Spleen (tissue), 11 donors: Measurements from ENCODE around the gene SEMA5A. TPM values are rescaled to one million over a fixed set of nuclear protein-coding genes. Genes with fewer than 3 reads are reported as not detected.

Experiments
- DNase-seq: peaks from one replicate; pipeline ENCODE4 v3.0.0-alpha.2; 2020
- H3K27ac ChIP-seq, 8 donors: fragments of 200-600 bp; sonication (generic) in 7 of 8; 1 replicate in 4 of 8; 2 replicates in 4 of 8; pipeline versions ENCODE4 v1.5.0 to v1.8.0; 2016 to 2021; ENCODE audit warnings: inconsistent platforms in 4 of 8, mild to moderate bottlenecking in 4 of 8, moderate library complexity in 1 of 8
- H3K27me3 ChIP-seq, 7 donors: fragments of 200-600 bp; sonication (generic) in 6 of 7; replicated peaks in 1 of 7; 1 replicate in 4 of 7; 2 replicates in 3 of 7; pipeline versions ENCODE4 v1.5.0 to v1.8.0; 2016 to 2021; ENCODE audit warnings: inconsistent platforms in 3 of 7, mild to moderate bottlenecking in 1 of 7
- H3K36me3 ChIP-seq, 6 donors: fragments of 200-600 bp; sonication (generic) in 5 of 6; 1 replicate in 4 of 6; 2 replicates in 2 of 6; pipeline versions ENCODE4 v1.5.0 to v1.8.0; 2016 to 2021; ENCODE audit warnings: inconsistent platforms in 2 of 6
- H3K4me1 ChIP-seq, 6 donors: fragments of 200-600 bp; sonication (generic) in 5 of 6; 1 replicate in 3 of 6; 2 replicates in 3 of 6; pipeline versions ENCODE4 v1.5.0 to v1.8.0; 2016 to 2021; ENCODE audit warnings: inconsistent platforms in 3 of 6
- H3K4me3 ChIP-seq, 8 donors: fragments of 200-600 bp; sonication (generic) in 7 of 8; 1 replicate in 4 of 8; 2 replicates in 4 of 8; pipeline versions ENCODE4 v1.5.0 to v1.8.0; 2016 to 2021; ENCODE audit warnings: inconsistent platforms in 4 of 8, mild to moderate bottlenecking in 4 of 8, moderate library complexity in 2 of 8
- H3K9me3 ChIP-seq, 8 donors: fragments of 200-600 bp; sonication (generic) in 7 of 8; 1 replicate in 4 of 8; 2 replicates in 4 of 8; pipeline versions ENCODE4 v1.5.0 to v1.8.0; 2016 to 2021; ENCODE audit warnings: inconsistent platforms in 4 of 8
- CTCF ChIP-seq, 11 experiments: fragments of 200-600 bp in 7 of 11; fragments of 450-650 bp in 4 of 11; sonication (generic) in 4 of 11; IDR thresholded peaks in 8 of 11; conservative IDR thresholded peaks in 3 of 11; 1 replicate in 7 of 11; 2 replicates in 4 of 11; pipeline versions ENCODE4 v1.4.0 to v1.8.0; 2016 to 2021; ENCODE audit warnings: antibody characterized with exemption in 11 of 11, inconsistent platforms in 4 of 11, mild to moderate bottlenecking in 1 of 11
- POLR2A ChIP-seq, 3 donors: fragments of 450-650 bp; IDR thresholded peaks; one replicate each; pipeline ENCODE4 v1.5.1; 2017; ENCODE audit warnings: antibody characterized with exemption in 3 of 3, mild to moderate bottlenecking in 1 of 3
- POLR2AphosphoS5 ChIP-seq, 3 donors: sonication (generic); formaldehyde crosslinking; IDR thresholded peaks; one replicate each; pipeline ENCODE4 v1.5.1; 2017; ENCODE audit warnings: antibody characterized with exemption in 3 of 3
- WGBS, 5 donors: extraction: QIAGEN DNeasy Blood & Tissue Kit in 3 of 5; methylation state at CpG; one replicate each; pipeline versions ENCODE4 v1.1.5 to v1.1.7; 2013 to 2018; 5-methylcytosine and 5-hydroxymethylcytosine counted together
- intact Hi-C: fragments of 100-400 bp; cut with DNase I; formaldehyde crosslinking; loops from one replicate; pipeline ENCODE4 v1.15.0; 2023; ENCODE audit warnings: low total_unique reads
- polyA plus RNA-seq, 3 donors: library from polyadenylated mRNA; stranded (reverse); fragments of 200-250 nt; gene quantifications; one replicate each; pipeline ENCODE4 v1.2.1, GENCODE V29; 2013
- total RNA-seq, 7 donors: library from RNA; depleted of rRNA in 3 of 7; stranded (reverse); fragments of >200 nt in 3 of 7; fragmentation: NEBNext Ultra II Directional in 4 of 7; extraction: Animal tissue kit (Norgen Biotek cat#: 25700) in 4 of 7; gene quantifications; one replicate each; pipeline versions ENCODE4 v1.1.0 to v1.2.1, GENCODE V29; 2016 to 2021
- donor health status: healthy with polysubstance abuse.
- donor health status: DM: no; HTN: no; CAD: no; lungs with moderate emphysema.
- donor health status: DM: no; HTN: no; CAD: no.
- donor health status: Bipolar disorder and iron deficiency.
- donor health status: healthy.
- donor health status: DM: no; HTN: no; CAD: no.
- donor health status: DM: yes; HTN: yes; CAD: no.

The SEMA5A gene
- total and polyA plus RNA-seq, 10 donors = 1.4 to 30.9 (median 13.1) TPM

GRCh38 chr5:9025942-9026341 is 519.9 kb downstream of the SEMA5A start:
- H3K4me1 ChIP-seq = no peaks in the 10 kb centered on the region
- no peak overlapping the region for H3K27ac ChIP-seq
- intact Hi-C loops = no loop called here
- peaks cover 0 to 72% (median 56%) of the 10 kb centered on the region in 8 donors for H3K9me3 ChIP-seq
- DNase-seq = no peak
- TF ChIP-seq POLR2AphosphoS5 (IDR thresholded peaks at IDR 0.05) = no peak
- TF ChIP-seq CTCF (IDR thresholded peaks at IDR 0.05 in 8 of 11, conservative IDR thresholded peaks at IDR 0.05 in 3 of 11) = no peak
- TF ChIP-seq POLR2A (IDR thresholded peaks at IDR 0.05) = no peak
- H3K27me3 ChIP-seq = no peaks in the 10 kb centered on the region
- no peak overlapping the region for H3K4me3 ChIP-seq
- H3K36me3 ChIP-seq = no peaks in the 10 kb centered on the region

- Histone ChIP-seq H3K4me1 (peaks cover 0 to 4% (median 0%) of the 10 kb centered on the region in 6 donors), H3K27me3 (no peaks in the 10 kb centered on the region), H3K36me3 (no peaks in the 10 kb centered on the region), H3K27ac (no peak overlapping the region), H3K4me3 (no peak overlapping the region), H3K9me3 (peaks cover 0 to 59% (median 40%) of the 10 kb centered on the region in 8 donors)
- TF ChIP-seq POLR2A (IDR thresholded peaks at IDR 0.05) = no peak
- no peak for TF ChIP-seq POLR2AphosphoS5 (IDR thresholded peaks at IDR 0.05)
- intact Hi-C loops = no loop called here
- 84 to 95% (median 90%) methylated on average over 1 of the region's 1 CpG for WGBS, 5 donors
- no peak for DNase-seq
Measured at GRCh38 chr5:9020996-9021395, 524.9 kb downstream of the SEMA5A start.

GRCh38 chr5:9015937-9016270 is 530.0 kb downstream of the SEMA5A start:
- peaks cover 0 to 8% (median 2%) of the 10 kb centered on the region in 8 donors for H3K9me3 ChIP-seq
- no peaks in the 10 kb centered on the region for H3K36me3 ChIP-seq
- H3K4me3 ChIP-seq = no peak overlapping the region
- DNase-seq = no peak
- peak overlapping the region in 1 of 8 donors; percentile 33 for H3K27ac ChIP-seq
- TF ChIP-seq POLR2AphosphoS5 (IDR thresholded peaks at IDR 0.05) (no peak), POLR2A (IDR thresholded peaks at IDR 0.05) (no peak), CTCF (IDR thresholded peaks at IDR 0.05 in 8 of 11, conservative IDR thresholded peaks at IDR 0.05 in 3 of 11) (no peak)
- intact Hi-C loops = no loop called here
- peaks cover 0 to 18% (median 3%) of the 10 kb centered on the region in 6 donors for H3K4me1 ChIP-seq
- 6 to 20% (median 8%) methylated on average over 2 of the region's 2 CpGs for WGBS, 5 donors
- no peaks in the 10 kb centered on the region for H3K27me3 ChIP-seq

- Histone ChIP-seq H3K9me3 (peaks cover 0 to 3% (median 0%) of the 10 kb centered on the region in 8 donors), H3K27me3 (no peaks in the 10 kb centered on the region), H3K36me3 (no peaks in the 10 kb centered on the region), H3K27ac (peak overlapping the region in 2 of 8 donors; percentile 9 to 33), H3K4me3 (no peak overlapping the region), H3K4me1 (peaks cover 0 to 18% (median 3%) of the 10 kb centered on the region in 6 donors)
- no peak for TF ChIP-seq CTCF (IDR thresholded peaks at IDR 0.05 in 8 of 11, conservative IDR thresholded peaks at IDR 0.05 in 3 of 11)
- TF ChIP-seq POLR2A (IDR thresholded peaks at IDR 0.05) = no peak
- no peak for TF ChIP-seq POLR2AphosphoS5 (IDR thresholded peaks at IDR 0.05)
- no peak for DNase-seq
- intact Hi-C loops = no loop called here
- 16 to 30% (median 19%) methylated on average over 5 of the region's 5 CpGs for WGBS, 5 donors
Measured at GRCh38 chr5:9015260-9015936, 530.5 kb downstream of the SEMA5A start.
